ENCODE measurements around the gene CHL1.

GRCh38 chr3:325495-325894 is 128.9 kb downstream of the CHL1 start:
- TF ChIP-seq EZH2 (IDR thresholded peaks at IDR 0.05; ENCODE audit: low read depth, unreplicated experiment) (no peak), CTCF (conservative IDR thresholded peaks at IDR 0.05; ENCODE audit: low read depth in 2 of 2) (no peak), EZH2phosphoT487 (IDR thresholded peaks at IDR 0.05; ENCODE audit: unreplicated experiment) (no peak), POLR2AphosphoS5 (IDR thresholded peaks at IDR 0.05; ENCODE audit: low read depth) (no peak), REST (IDR thresholded peaks at IDR 0.05; ENCODE audit: unreplicated experiment) (no peak), ETS1 (IDR thresholded peaks at IDR 0.05) (no peak), JUNB (IDR thresholded peaks at IDR 0.05; ENCODE audit: unreplicated experiment) (no peak), ZNF331 (CRISPR knock-in tag; IDR thresholded peaks at IDR 0.05; ENCODE audit: low read depth) (no peak), ZNF462 (CRISPR knock-in tag; IDR thresholded peaks at IDR 0.05) (no peak), ZNF114 (CRISPR knock-in tag; IDR thresholded peaks at IDR 0.05) (no peak), STAT1 (IDR thresholded peaks at IDR 0.05; ENCODE audit: unreplicated experiment) (no peak)
